ENCODE data around the gene ZNF813.
"Not testable (repeated sequence)": the region's sequence is repeated elsewhere in the genome, so short reads cannot be mapped to it uniquely, and the experiment has no call there.

ZNF813 gene

DNA sequence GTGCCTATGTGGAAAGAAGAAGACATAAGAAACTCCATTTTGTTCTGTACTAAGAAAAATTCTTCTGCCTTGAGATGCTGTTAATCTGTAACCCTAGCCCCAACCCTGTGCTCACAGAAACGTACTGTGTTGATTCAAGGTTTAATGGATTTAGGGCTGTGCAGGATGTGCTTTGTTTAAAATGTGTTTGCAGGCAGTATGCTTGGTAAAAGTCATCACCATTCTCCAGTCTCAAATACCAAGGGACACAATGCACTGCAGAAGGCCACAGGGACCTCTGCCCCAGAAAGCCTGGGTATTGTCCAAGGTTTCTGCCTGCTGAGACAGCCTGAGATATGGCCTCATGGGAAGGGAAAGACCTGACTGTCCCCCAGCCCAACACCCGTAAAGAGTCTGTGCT, 23.7 kb upstream of the ZNF813 start:
- H3K36me3 ChIP-seq (ENCODE audit: control insufficient read depth in 1 of 2, insufficient read depth in 2 of 2, low read length in 2 of 2): peaks cover 53 to 65% of the 10 kb centered on the region in 2 experiments
- not testable (repeated sequence) for H3K4me3 ChIP-seq (ENCODE audit: low read depth, low read length); H3K79me1 ChIP-seq (ENCODE audit: low read length); H3K27me3 ChIP-seq (ENCODE audit: insufficient read depth, low read length); H3K18ac ChIP-seq (ENCODE audit: low read length); H2AFZ ChIP-seq (ENCODE audit: insufficient read depth, low read length, poor library complexity); H3K4ac ChIP-seq (ENCODE audit: low read depth, low read length); H3K4me2 ChIP-seq (ENCODE audit: low read length); H3K14ac ChIP-seq (ENCODE audit: low read length); H2BK12ac ChIP-seq (ENCODE audit: low read length); H3K9ac ChIP-seq (ENCODE audit: low read length); H3K27ac ChIP-seq (ENCODE audit: low read depth, low read length); H2BK120ac ChIP-seq (ENCODE audit: insufficient read depth, low read length, poor library complexity); H2BK5ac ChIP-seq (ENCODE audit: low read depth, low read length, poor library complexity); H2AK5ac ChIP-seq (ENCODE audit: low read length); H3K23ac ChIP-seq (ENCODE audit: low read length); H3K79me2 ChIP-seq (ENCODE audit: control insufficient read depth, insufficient read depth, low read length, poor library complexity); H4K12ac ChIP-seq (ENCODE audit: low read depth, low read length); H4K91ac ChIP-seq (ENCODE audit: low read depth, low read length); H4K8ac ChIP-seq (ENCODE audit: low read depth, low read length); DNase-seq
- H3K4me1 ChIP-seq (ENCODE audit: control insufficient read depth in 1 of 2, insufficient read depth in 2 of 2, low read length in 2 of 2): peaks cover 10 to 11% of the 10 kb centered on the region in 2 experiments
- peaks cover 16% of the 10 kb centered on the region for H3K9me3 ChIP-seq (ENCODE audit: insufficient read depth, low read depth, low read length)
- no CpG with 5 or more reads among the region's 2 CpGs for WGBS (ENCODE audit: extremely low coverage, insufficient coverage, insufficient read length)

DNA sequence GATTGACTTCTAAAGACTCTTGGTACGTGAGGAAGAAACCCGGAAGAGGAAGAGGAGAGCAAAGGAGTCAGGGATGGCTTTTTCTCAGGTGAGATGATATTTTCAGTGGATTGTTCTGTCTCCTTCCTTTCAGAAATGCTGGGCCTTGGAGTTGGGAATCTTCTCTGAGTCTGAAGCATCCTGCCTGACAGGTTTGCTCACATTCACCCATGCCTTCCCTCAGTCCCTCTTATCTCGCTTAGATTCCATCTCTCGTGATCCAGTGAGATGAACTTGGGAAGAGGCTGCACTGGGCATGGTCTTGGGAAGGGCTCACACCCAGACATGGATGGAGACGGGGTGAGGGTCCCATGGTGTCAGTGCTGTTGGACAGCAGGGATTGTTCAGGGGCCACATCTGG, 20.3 kb upstream of the ZNF813 start:
- not testable (repeated sequence) for H4K8ac ChIP-seq (ENCODE audit: low read depth, low read length)
- H3K27ac ChIP-seq (ENCODE audit: low read depth, low read length): peak overlapping the region; percentile 8
- WGBS (ENCODE audit: extremely low coverage, insufficient coverage, insufficient read length): no CpG with 5 or more reads among the region's 5 CpGs

DNA sequence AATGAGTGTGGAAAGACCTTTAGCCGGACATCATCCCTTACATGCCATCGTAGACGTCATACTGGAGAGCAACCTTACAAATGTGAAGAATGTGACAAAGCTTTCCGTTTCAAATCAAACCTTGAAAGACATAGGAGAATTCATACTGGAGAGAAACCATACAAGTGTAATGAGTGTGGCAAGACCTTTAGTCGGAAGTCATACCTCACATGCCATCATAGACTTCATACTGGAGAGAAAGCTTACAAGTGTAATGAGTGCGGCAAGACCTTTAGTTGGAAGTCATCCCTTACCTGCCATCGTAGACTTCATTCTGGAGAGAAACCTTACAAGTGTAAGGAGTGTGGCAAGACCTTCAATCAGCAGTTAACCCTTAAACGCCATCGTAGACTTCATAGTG, 11.7 kb upstream of the ZNF813 start:
- peaks cover 4 to 6% of the 10 kb centered on the region in 2 experiments for H3K4me1 ChIP-seq (ENCODE audit: control insufficient read depth in 1 of 2, insufficient read depth in 2 of 2, low read length in 2 of 2)
- H2BK5ac ChIP-seq (ENCODE audit: low read depth, low read length, poor library complexity): no peak overlapping the region
- H4K12ac ChIP-seq (ENCODE audit: low read depth, low read length): no peak overlapping the region
- H3K27ac ChIP-seq (ENCODE audit: low read depth, low read length): no peak overlapping the region
- H2BK12ac ChIP-seq (ENCODE audit: low read length): no peak overlapping the region
- H4K8ac ChIP-seq (ENCODE audit: low read depth, low read length): no peak overlapping the region
- no peak overlapping the region for H3K18ac ChIP-seq (ENCODE audit: low read length)
- no peak overlapping the region for H3K4me3 ChIP-seq (ENCODE audit: low read depth, low read length)
- H3K23ac ChIP-seq (ENCODE audit: low read length): no peak overlapping the region
- H3K4ac ChIP-seq (ENCODE audit: low read depth, low read length): no peak overlapping the region
- no peak for DNase-seq
- H3K79me1 ChIP-seq (ENCODE audit: low read length): no peaks in the 10 kb centered on the region
- no peak overlapping the region for H3K4me2 ChIP-seq (ENCODE audit: low read length)
- no peak overlapping the region for H2AFZ ChIP-seq (ENCODE audit: insufficient read depth, low read length, poor library complexity)
- H4K91ac ChIP-seq (ENCODE audit: low read depth, low read length): no peak overlapping the region
- H3K14ac ChIP-seq (ENCODE audit: low read length): no peak overlapping the region
- no peaks in the 10 kb centered on the region for H3K27me3 ChIP-seq (ENCODE audit: insufficient read depth, low read length)
- H2BK120ac ChIP-seq (ENCODE audit: insufficient read depth, low read length, poor library complexity): no peak overlapping the region
- WGBS (ENCODE audit: extremely low coverage, insufficient coverage, insufficient read length): no CpG with 5 or more reads among the region's 9 CpGs
- no peaks in the 10 kb centered on the region for H3K79me2 ChIP-seq (ENCODE audit: control insufficient read depth, insufficient read depth, low read length, poor library complexity)
- H3K9ac ChIP-seq (ENCODE audit: low read length): no peak overlapping the region
- peaks cover 13% of the 10 kb centered on the region for H3K9me3 ChIP-seq (ENCODE audit: insufficient read depth, low read depth, low read length)
- no peak overlapping the region for H2AK5ac ChIP-seq (ENCODE audit: low read length)
- peaks cover 27 to 49% of the 10 kb centered on the region in 2 experiments for H3K36me3 ChIP-seq (ENCODE audit: control insufficient read depth in 1 of 2, insufficient read depth in 2 of 2, low read length in 2 of 2)

More for the DNA sequence above, 20.3 kb upstream of the ZNF813 start:
- peaks cover 10% of the 10 kb centered on the region for H3K9me3 ChIP-seq (ENCODE audit: insufficient read depth, low read depth, low read length)
- H3K4me1 ChIP-seq (ENCODE audit: control insufficient read depth in 1 of 2, insufficient read depth in 2 of 2, low read length in 2 of 2): peaks cover 10 to 11% of the 10 kb centered on the region in 2 experiments
- H2AK5ac ChIP-seq (ENCODE audit: low read length); H3K79me2 ChIP-seq (ENCODE audit: control insufficient read depth, insufficient read depth, low read length, poor library complexity); H4K91ac ChIP-seq (ENCODE audit: low read depth, low read length); H3K18ac ChIP-seq (ENCODE audit: low read length); H2BK12ac ChIP-seq (ENCODE audit: low read length); H2BK5ac ChIP-seq (ENCODE audit: low read depth, low read length, poor library complexity); H3K4me2 ChIP-seq (ENCODE audit: low read length); H3K4ac ChIP-seq (ENCODE audit: low read depth, low read length); H2BK120ac ChIP-seq (ENCODE audit: insufficient read depth, low read length, poor library complexity); H3K4me3 ChIP-seq (ENCODE audit: low read depth, low read length); H4K12ac ChIP-seq (ENCODE audit: low read depth, low read length); H2AFZ ChIP-seq (ENCODE audit: insufficient read depth, low read length, poor library complexity); H3K9ac ChIP-seq (ENCODE audit: low read length); H3K79me1 ChIP-seq (ENCODE audit: low read length); H3K14ac ChIP-seq (ENCODE audit: low read length); H3K27me3 ChIP-seq (ENCODE audit: insufficient read depth, low read length); H3K23ac ChIP-seq (ENCODE audit: low read length): not testable (repeated sequence)
- DNase-seq: peak; percentile 53 to 67
- peaks cover 60 to 65% of the 10 kb centered on the region in 2 experiments for H3K36me3 ChIP-seq (ENCODE audit: control insufficient read depth in 1 of 2, insufficient read depth in 2 of 2, low read length in 2 of 2)

DNA sequence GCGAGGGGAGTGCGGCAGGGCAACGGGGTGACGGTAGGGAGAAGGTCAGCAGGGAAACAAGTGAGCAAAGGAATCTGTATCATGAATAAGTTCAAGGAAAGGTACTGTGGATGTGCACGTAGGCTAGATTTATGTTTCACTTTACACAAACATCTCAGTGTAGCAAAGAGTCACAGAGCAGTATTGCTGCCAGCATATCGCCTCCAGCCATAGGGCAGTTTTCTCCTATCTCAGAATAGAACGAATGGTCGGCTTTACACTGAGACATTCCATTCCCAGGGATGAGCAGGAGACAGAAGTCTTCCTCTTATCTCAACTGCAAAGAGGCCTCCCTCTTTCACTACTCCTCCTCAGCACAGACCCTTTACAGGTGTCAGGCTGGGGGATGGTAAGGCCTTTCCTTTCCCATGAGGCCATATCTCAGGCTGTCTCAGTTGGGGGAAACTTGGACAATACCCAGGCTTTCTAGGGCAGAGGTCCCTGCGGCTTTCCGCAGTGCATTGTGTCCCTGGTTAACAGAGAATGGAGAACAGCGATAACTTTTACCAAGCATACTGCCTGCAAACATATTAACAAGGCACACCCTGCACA, 7.3 kb upstream of the ZNF813 start:
- H3K18ac ChIP-seq (ENCODE audit: low read length); H2AFZ ChIP-seq (ENCODE audit: insufficient read depth, low read length, poor library complexity); H3K9ac ChIP-seq (ENCODE audit: low read length); H3K4ac ChIP-seq (ENCODE audit: low read depth, low read length); H2BK5ac ChIP-seq (ENCODE audit: low read depth, low read length, poor library complexity); H2BK12ac ChIP-seq (ENCODE audit: low read length); H3K4me3 ChIP-seq (ENCODE audit: low read depth, low read length); H4K8ac ChIP-seq (ENCODE audit: low read depth, low read length); H2BK120ac ChIP-seq (ENCODE audit: insufficient read depth, low read length, poor library complexity); H4K91ac ChIP-seq (ENCODE audit: low read depth, low read length); H3K79me1 ChIP-seq (ENCODE audit: low read length); H3K27me3 ChIP-seq (ENCODE audit: insufficient read depth, low read length); H3K14ac ChIP-seq (ENCODE audit: low read length); H3K79me2 ChIP-seq (ENCODE audit: control insufficient read depth, insufficient read depth, low read length, poor library complexity); H3K4me2 ChIP-seq (ENCODE audit: low read length); H4K12ac ChIP-seq (ENCODE audit: low read depth, low read length); H3K4me1 ChIP-seq (ENCODE audit: control insufficient read depth in 1 of 2, insufficient read depth in 2 of 2, low read length in 2 of 2); H2AK5ac ChIP-seq (ENCODE audit: low read length); H3K23ac ChIP-seq (ENCODE audit: low read length): not testable (repeated sequence)
- no CpG with 5 or more reads among the region's 11 CpGs for WGBS (ENCODE audit: extremely low coverage, insufficient coverage, insufficient read length)
- peak overlapping the region; percentile 67 for H3K27ac ChIP-seq (ENCODE audit: low read depth, low read length)
- peak; percentile 71 to 82 for DNase-seq
- H3K36me3 ChIP-seq (ENCODE audit: control insufficient read depth in 1 of 2, insufficient read depth in 2 of 2, low read length in 2 of 2): peaks cover 4 to 19% of the 10 kb centered on the region in 2 experiments
- peaks cover 14% of the 10 kb centered on the region for H3K9me3 ChIP-seq (ENCODE audit: insufficient read depth, low read depth, low read length)
